Measurements from ENCODE around the gene ASCC2. TPM values are rescaled to one million over a fixed set of nuclear protein-coding genes. Genes with fewer than 3 reads are reported as not detected.

Gene ASCC2
- total and polyA plus RNA-seq, 9 donors: 26.9 to 55.6 (median 36.9) TPM

DNA sequence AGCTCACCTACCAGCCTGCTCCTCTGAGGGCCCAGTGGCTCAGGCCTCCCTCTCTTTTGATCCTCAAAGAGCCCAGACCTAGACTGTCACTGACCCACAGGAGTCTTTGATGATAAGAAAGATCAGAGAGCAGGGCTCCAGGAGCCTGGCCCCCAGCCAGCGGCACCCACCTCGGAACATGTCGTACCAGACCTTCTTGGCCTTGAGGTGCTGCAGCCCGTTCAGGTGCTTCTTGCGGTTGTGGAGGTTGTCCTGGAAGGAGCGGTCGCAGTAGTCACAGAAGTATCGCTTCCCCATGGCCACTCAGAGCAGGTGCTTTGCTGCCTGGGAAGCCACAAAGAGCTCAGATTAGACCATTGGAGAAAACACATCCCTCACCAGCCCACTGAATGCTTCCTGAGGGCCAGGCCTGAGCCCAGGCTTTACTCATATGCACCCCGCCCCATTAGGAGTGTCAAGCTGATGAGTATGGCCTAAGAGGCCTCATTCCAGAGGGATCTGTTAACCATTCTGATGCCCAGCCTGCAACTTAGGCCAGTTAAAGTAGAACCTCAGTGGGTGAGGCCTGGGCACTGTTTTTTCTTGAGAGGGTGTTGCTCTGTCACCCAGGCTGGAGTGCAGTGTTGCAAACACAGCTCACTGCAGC is 89.7 kb downstream of the ASCC2 start:
- TF ChIP-seq EP300 (IDR thresholded peaks at IDR 0.05) (no peak), POLR2A (IDR thresholded peaks at IDR 0.05) (no peak)
- TF ChIP-seq, protein P1, sequence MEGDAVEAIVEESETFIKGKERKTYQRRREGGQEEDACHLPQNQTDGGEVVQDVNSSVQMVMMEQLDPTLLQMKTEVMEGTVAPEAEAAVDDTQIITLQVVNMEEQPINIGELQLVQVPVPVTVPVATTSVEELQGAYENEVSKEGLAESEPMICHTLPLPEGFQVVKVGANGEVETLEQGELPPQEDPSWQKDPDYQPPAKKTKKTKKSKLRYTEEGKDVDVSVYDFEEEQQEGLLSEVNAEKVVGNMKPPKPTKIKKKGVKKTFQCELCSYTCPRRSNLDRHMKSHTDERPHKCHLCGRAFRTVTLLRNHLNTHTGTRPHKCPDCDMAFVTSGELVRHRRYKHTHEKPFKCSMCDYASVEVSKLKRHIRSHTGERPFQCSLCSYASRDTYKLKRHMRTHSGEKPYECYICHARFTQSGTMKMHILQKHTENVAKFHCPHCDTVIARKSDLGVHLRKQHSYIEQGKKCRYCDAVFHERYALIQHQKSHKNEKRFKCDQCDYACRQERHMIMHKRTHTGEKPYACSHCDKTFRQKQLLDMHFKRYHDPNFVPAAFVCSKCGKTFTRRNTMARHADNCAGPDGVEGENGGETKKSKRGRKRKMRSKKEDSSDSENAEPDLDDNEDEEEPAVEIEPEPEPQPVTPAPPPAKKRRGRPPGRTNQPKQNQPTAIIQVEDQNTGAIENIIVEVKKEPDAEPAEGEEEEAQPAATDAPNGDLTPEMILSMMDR (IDR thresholded peaks at IDR 0.05): no peak
- intact Hi-C loops (cut with DNase I): no loop called here
- no peak for DNase-seq
- H3K27me3 ChIP-seq: no peaks in the 10 kb centered on the region
- H3K36me3 ChIP-seq: no peaks in the 10 kb centered on the region
- no peaks in the 10 kb centered on the region for H3K9me3 ChIP-seq
- no peak overlapping the region for H3K27ac ChIP-seq
- H3K4me1 ChIP-seq (ENCODE audit: insufficient read depth): no peaks in the 10 kb centered on the region
- 82 to 86% (median 86%) methylated on average over 9 of the region's 9 CpGs for WGBS, 3 donors
- H3K4me3 ChIP-seq: no peak overlapping the region

DNA sequence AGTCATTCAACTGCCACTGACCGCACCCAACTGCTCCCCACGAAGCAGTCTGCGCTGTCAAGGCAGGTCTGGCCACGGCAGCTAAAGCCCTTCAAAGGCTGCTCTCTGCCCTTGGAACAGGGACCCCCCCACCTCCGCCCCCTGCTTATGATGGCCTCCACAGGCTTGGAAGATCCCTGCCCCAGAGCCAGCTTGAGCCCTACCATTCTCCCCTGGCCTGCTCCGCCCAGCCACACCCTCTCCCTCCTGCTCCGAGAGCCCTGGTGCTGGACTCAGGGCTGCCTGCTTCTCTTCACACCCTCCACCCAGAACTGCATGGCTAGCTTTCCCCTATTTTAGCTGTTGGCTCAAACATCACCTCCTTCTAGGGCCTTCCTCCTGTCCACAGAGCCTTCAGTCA is 90.2 kb downstream of the ASCC2 start:
- H3K36me3 ChIP-seq: no peaks in the 10 kb centered on the region
- intact Hi-C loops (cut with DNase I): no loop called here
- no peaks in the 10 kb centered on the region for H3K4me1 ChIP-seq (ENCODE audit: insufficient read depth)
- H3K27me3 ChIP-seq: no peaks in the 10 kb centered on the region
- 92 to 93% (median 92%) methylated on average over 7 of the region's 7 CpGs for WGBS, 3 donors
- H3K27ac ChIP-seq: no peak overlapping the region
- DNase-seq: no peak
- no peak overlapping the region for H3K4me3 ChIP-seq
- no peaks in the 10 kb centered on the region for H3K9me3 ChIP-seq
- no peak for TF ChIP-seq POLR2A (IDR thresholded peaks at IDR 0.05)
- TF ChIP-seq, protein P1 (IDR thresholded peaks at IDR 0.05): no peak
- no peak for TF ChIP-seq EP300 (IDR thresholded peaks at IDR 0.05)

DNA sequence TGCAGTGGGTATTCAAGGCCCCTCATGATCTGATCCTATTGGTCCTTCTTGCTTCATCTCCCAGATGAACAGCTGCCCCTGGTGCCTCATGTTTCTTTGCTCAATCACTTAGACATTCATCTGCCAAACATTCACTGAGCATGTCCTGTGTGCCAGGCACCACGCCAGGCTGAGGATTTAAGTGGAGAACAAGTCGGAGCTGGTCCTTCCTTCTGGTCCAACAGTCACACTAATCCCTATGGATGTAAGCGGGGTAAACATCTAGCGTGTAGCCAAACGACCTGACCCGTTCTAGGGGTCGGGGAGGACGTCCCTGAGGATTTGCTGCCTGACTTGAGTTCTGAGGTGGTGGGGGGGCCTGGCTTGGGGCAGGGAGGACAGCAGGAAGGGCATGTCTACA is 93.2 kb downstream of the ASCC2 start:
- Histone ChIP-seq H3K36me3 (no peaks in the 10 kb centered on the region), H3K27ac (no peak overlapping the region), H3K27me3 (no peaks in the 10 kb centered on the region), H3K9me3 (no peaks in the 10 kb centered on the region), H3K4me3 (no peak overlapping the region), H3K4me1 (ENCODE audit: insufficient read depth) (no peaks in the 10 kb centered on the region)
- DNase-seq: no peak
- TF ChIP-seq EP300 (IDR thresholded peaks at IDR 0.05) (no peak), POLR2A (IDR thresholded peaks at IDR 0.05) (no peak)
- TF ChIP-seq, protein P1 (IDR thresholded peaks at IDR 0.05): no peak
- intact Hi-C loops (cut with DNase I): no loop called here
- WGBS, 3 donors: 66 to 77% (median 71%) methylated on average over 7 to 8 of the region's 8 CpGs

DNA sequence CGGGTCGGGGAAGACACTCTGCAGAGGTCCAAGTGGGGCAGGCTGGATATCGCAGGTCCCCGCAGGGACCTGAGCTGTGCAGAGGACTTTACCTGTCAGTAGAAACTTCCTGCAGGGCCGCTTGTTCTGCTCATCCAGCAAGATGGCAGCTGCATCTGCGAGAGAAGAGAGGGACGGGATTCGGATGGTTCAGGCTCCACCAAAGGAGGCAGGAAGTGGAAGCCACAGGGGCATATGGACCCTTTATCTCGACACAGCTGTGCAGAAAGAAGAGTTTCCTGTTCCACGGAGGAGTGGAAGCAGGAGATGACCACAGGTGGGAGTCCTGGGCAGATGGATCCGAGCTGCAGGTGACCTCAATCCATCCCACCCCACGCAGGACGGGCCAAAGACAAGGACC is 95.7 kb downstream of the ASCC2 start:
- Histone ChIP-seq H3K4me3 (no peak overlapping the region), H3K36me3 (no peaks in the 10 kb centered on the region), H3K9me3 (no peaks in the 10 kb centered on the region), H3K27me3 (no peaks in the 10 kb centered on the region), H3K4me1 (ENCODE audit: insufficient read depth) (no peaks in the 10 kb centered on the region), H3K27ac (no peak overlapping the region)
- intact Hi-C loops (cut with DNase I): no loop called here
- 75 to 79% (median 77%) methylated on average over 13 of the region's 13 CpGs for WGBS, 3 donors
- TF ChIP-seq POLR2A (IDR thresholded peaks at IDR 0.05) (no peak), EP300 (IDR thresholded peaks at IDR 0.05) (no peak)
- TF ChIP-seq, protein P1 (IDR thresholded peaks at IDR 0.05): no peak
- DNase-seq: no peak

Data from ovary (tissue), 9 donors.